ENCODE data around the gene KRT38. TPM values are rescaled to one million over a fixed set of nuclear protein-coding genes. Genes with fewer than 3 reads are reported as not detected.

Gene KRT38
- total RNA-seq, 2 donors from 2014 or later, result not detected

DNA sequence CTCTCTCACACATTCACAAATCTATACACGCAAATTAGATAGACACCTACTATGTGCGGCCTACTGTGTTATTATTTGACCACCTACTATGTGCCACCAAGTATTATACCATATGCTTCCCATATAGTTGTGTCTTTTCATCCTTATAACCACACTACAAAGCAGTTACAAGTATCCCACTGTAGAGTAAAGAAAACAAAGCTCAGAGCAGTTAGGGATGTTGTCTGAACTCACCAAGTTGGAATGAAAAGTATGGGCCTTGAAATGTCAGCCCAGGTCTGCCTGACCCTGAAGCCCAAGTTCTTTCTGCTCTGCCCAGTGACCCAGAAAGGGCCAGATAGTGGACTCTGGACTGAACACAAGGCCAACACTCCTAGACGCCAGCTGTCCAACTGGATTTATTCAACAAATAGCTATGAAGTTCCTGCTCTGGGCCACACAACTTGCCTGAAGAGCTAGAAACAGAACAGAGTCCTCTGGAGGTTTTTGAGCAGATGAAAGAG, 24.9 kb downstream of the KRT38 start:
- no peaks in the 10 kb centered on the region for H3K36me3 ChIP-seq
- no peak for DNase-seq (ENCODE audit: low spot score)
- H3K4me3 ChIP-seq, result no peak overlapping the region
- H3K9me3 ChIP-seq, result no peaks in the 10 kb centered on the region
- TF ChIP-seq, protein P1, sequence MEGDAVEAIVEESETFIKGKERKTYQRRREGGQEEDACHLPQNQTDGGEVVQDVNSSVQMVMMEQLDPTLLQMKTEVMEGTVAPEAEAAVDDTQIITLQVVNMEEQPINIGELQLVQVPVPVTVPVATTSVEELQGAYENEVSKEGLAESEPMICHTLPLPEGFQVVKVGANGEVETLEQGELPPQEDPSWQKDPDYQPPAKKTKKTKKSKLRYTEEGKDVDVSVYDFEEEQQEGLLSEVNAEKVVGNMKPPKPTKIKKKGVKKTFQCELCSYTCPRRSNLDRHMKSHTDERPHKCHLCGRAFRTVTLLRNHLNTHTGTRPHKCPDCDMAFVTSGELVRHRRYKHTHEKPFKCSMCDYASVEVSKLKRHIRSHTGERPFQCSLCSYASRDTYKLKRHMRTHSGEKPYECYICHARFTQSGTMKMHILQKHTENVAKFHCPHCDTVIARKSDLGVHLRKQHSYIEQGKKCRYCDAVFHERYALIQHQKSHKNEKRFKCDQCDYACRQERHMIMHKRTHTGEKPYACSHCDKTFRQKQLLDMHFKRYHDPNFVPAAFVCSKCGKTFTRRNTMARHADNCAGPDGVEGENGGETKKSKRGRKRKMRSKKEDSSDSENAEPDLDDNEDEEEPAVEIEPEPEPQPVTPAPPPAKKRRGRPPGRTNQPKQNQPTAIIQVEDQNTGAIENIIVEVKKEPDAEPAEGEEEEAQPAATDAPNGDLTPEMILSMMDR (IDR thresholded peaks at IDR 0.05), result no peak
- H3K27ac ChIP-seq, result no peak overlapping the region
- peaks cover 0 to 9% of the 10 kb centered on the region in 2 donors for H3K4me1 ChIP-seq
- H3K27me3 ChIP-seq, result no peaks in the 10 kb centered on the region

DNA sequence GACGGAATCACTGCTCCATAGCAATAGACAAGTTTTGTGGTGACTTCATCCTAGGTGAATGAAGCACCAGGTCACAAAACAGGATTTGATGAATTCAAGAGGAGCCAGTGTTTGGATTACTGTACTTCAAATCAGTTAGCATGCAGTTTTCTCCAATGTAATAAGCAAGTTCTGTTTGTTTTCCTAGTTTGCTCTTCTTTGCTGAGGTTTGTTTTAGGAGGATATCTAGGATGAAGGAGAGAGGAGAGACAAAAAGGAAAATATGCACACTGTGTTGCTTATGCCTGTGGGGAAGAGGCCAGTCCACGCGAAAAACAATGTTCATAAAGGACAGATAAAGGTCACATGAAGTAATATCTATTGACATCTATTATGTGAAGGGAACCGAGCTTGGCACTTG, 25.4 kb downstream of the KRT38 start:
- TF ChIP-seq, protein P1 (IDR thresholded peaks at IDR 0.05), result no peak

DNA sequence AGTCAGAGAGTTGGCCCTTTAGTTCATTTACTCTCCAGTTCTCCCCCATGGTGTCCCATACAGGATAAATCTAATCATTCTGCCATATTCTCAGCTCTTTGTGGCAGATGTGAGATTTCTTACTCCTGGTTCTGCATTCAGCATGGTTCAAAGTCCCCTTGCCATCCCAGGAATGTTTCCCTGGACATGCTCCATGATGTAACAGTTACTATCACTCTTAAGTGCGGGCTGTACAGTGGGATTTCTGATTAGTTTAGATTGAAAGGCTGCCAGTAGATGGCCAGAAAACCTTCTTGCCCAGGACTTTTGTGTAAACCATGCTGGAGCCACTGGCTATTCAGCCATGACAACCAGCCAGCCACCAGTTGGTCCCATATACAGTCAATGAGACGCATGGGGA, 26.8 kb downstream of the KRT38 start:
- TF ChIP-seq, protein P1 (IDR thresholded peaks at IDR 0.05), result no peak
- Histone ChIP-seq H3K9me3 (no peaks in the 10 kb centered on the region), H3K27me3 (no peaks in the 10 kb centered on the region), H3K4me1 (peaks cover 0 to 9% of the 10 kb centered on the region in 2 donors), H3K4me3 (no peak overlapping the region), H3K36me3 (no peaks in the 10 kb centered on the region), H3K27ac (no peak overlapping the region)
- no peak for DNase-seq (ENCODE audit: low spot score)

More for the DNA sequence above, 25.4 kb downstream of the KRT38 start:
- no peaks in the 10 kb centered on the region for H3K36me3 ChIP-seq
- H3K4me3 ChIP-seq, result no peak overlapping the region
- peaks cover 0 to 9% of the 10 kb centered on the region in 2 donors for H3K4me1 ChIP-seq
- no peaks in the 10 kb centered on the region for H3K9me3 ChIP-seq
- H3K27ac ChIP-seq, result no peak overlapping the region
- no peak for DNase-seq (ENCODE audit: low spot score)
- H3K27me3 ChIP-seq, result no peaks in the 10 kb centered on the region

DNA sequence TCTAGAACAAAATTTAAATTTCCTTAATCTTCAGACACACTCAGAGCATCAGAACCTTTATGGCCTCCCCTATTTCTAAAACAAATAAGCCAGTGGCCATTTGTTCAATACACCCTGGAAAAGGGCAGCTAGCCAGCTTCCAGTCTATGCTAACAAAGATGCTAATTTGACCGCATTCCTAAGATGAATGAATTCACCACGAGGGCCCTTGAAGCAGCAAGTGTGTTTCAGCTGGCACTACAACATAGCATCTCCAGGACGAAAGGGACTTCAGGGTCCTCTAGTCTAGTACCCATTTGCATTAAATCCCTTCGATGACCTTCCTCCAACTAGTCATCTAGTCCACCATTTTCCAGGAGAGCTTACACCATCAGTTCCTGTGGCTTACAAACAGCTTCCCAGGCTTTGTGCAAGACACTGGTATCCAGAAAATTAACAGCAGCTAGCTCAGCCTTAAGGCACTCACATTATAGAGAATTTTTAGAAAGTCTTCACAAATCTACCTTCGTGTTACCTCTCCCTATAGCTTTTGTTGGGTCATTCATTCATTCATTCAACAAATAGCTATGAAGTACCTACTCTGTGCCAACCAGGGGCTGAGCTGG, 27.3 kb downstream of the KRT38 start:
- Histone ChIP-seq H3K9me3 (no peaks in the 10 kb centered on the region), H3K4me3 (no peak overlapping the region), H3K4me1 (peaks cover 0 to 9% of the 10 kb centered on the region in 2 donors), H3K27me3 (no peaks in the 10 kb centered on the region), H3K36me3 (no peaks in the 10 kb centered on the region), H3K27ac (no peak overlapping the region)
- DNase-seq (ENCODE audit: low spot score), result no peak
- TF ChIP-seq, protein P1 (IDR thresholded peaks at IDR 0.05), result no peak

DNA sequence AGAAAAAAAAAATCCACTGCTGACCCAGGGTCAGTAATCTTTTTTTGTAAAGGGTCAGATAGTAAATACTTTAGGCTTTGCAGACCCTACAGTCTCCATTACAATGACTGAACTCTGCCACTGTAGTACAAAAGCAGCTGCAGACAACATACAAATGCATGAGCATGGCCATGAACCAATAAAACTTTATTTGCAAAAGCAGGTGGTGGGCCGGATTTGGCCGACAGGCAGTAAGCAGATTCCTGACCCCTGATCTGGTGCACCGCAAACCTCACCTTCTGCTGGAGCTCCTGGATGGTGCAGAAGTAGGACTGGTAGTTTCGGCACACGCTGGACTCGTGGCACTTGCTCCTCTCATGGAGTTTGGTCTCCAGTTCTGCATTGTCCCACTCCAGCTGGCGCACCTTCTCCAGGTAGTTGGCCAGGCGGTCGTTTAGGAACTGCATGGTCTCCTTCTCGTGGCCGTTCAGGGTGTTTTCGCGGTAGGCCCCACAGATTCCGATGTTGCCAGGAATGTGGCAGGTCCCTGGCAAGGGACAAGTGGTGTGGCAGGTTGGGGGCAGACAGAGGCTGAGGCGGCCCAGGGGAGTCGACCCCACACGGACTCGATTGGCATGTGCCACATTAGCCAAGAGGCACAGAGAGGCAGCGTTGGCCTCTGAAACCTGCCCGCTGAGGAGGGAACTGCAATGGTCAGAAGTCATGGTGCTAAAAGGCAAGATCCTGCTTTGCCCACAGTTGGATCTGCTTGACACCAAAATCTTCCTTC, 29.5 kb downstream of the KRT38 start:
- Histone ChIP-seq H3K27ac (no peak overlapping the region), H3K36me3 (no peaks in the 10 kb centered on the region), H3K9me3 (no peaks in the 10 kb centered on the region), H3K4me3 (no peak overlapping the region), H3K4me1 (peaks cover 0 to 3% of the 10 kb centered on the region in 2 donors), H3K27me3 (no peaks in the 10 kb centered on the region)
- no peak for DNase-seq (ENCODE audit: low spot score)
- TF ChIP-seq, protein P1 (IDR thresholded peaks at IDR 0.05), result no peak

Measured in right atrium auricular region (tissue), 2 donors.